ENCODE data around the gene CSRP1.

- TF ChIP-seq FOXP4 (CRISPR knock-in tag; IDR thresholded peaks at IDR 0.05) (no peak), JUN (CRISPR knock-in tag; IDR thresholded peaks at IDR 0.05) (no peak), MIER3 (CRISPR knock-in tag; IDR thresholded peaks at IDR 0.05; ENCODE audit: borderline replicate concordance) (no peak), SNAPC5 (CRISPR knock-in tag; IDR thresholded peaks at IDR 0.05; ENCODE audit: borderline replicate concordance) (no peak), CTCF (CRISPR knock-in tag; IDR thresholded peaks at IDR 0.05) (no peak), PCBP2 (optimal IDR thresholded peaks at IDR 0.05; ENCODE audit: low read depth, low read length, poor library complexity, severe bottlenecking) (no peak), SALL1 (CRISPR knock-in tag; IDR thresholded peaks at IDR 0.05) (no peak), ZNF549 (CRISPR knock-in tag; IDR thresholded peaks at IDR 0.05) (no peak), PHB2 (IDR thresholded peaks at IDR 0.05; ENCODE audit: partially characterized antibody) (no peak), CENPX (CRISPR knock-in tag; IDR thresholded peaks at IDR 0.05) (no peak), MED1 (CRISPR knock-in tag; IDR thresholded peaks at IDR 0.05) (no peak)
Observed at GRCh38 chr1:201445310-201445709, 61.6 kb downstream of the CSRP1 start.
